SH-SY5Y (cell line): ENCODE measurements around the gene CGB3.

Source experiments
- GATA2 ChIP-seq: IDR thresholded peaks from 2 replicates; pipeline ENCODE4 v1.6.1; 2011; ENCODE audit warnings: mild to moderate bottlenecking, low read depth, low read length
- GATA3 ChIP-seq: IDR thresholded peaks from 2 replicates; pipeline ENCODE4 v1.6.1; 2011; ENCODE audit warnings: low read depth, mild to moderate bottlenecking, low read length, moderate library complexity

DNA sequence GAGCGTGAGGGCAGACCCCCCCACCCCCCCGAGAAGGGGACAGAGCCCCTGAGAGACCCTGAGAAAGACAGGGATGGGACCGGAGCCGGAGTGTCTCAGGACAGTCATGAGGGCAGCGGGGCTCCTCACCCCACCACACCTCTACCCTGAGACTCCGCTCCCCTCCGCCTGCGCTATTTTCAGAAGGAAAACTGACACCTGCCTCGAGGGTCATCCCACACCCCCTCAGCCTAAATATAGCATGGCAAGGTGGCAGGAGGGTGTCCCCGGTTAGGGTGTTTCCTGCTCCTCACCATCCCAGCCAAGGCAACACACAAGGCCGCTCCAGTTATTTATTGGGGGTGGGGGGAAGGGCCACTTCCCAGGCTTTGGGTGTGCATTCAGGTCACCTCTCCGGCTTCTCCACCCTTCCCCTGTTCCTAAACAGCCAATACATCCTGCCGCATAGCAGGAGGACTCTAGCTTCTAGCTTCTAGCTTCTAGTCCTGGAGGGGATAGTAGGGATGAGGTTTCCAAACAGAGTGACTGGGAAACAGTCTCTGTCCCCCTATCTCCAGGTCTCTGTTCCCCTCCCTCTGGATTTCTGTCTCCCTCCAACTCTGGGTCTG is 41.9 kb upstream of the CGB3 start:
- TF ChIP-seq GATA2 (no peak), GATA3 (no peak)
